NCI-H2171 (cell line): ENCODE data around the gene LSM5.

ENCODE experiments used
- DNase-seq: peaks from one replicate; lab custom pipeline; 2025; lab: John Stamatoyannopoulos, UW

The LSM5 gene

GRCh38 chr7:32490127-32490796 is at the start of gene LSM5:
LSM5 (minus strand) TSS chr7:32490380; CDS start chr7:32490365, 15 bp downstream.
- DNase-seq, result peak; percentile 91

- no peak for DNase-seq
Measured at GRCh38 chr7:32539366-32539765, 49.2 kb upstream of the LSM5 start.

- no peak for DNase-seq
Measured at GRCh38 chr7:32537760-32538159, 47.6 kb upstream of the LSM5 start.

GRCh38 chr7:32536585-32536984 is 46.4 kb upstream of the LSM5 start:
- no peak for DNase-seq

GRCh38 chr7:32536016-32536415 is 45.8 kb upstream of the LSM5 start:
- no peak for DNase-seq

- DNase-seq, result no peak
Measured at GRCh38 chr7:32535162-32535702, 45.1 kb upstream of the LSM5 start.

- no peak for DNase-seq
Measured at GRCh38 chr7:32533276-32534029, 43.3 kb upstream of the LSM5 start.

GRCh38 chr7:32532716-32533115 is 42.5 kb upstream of the LSM5 start:
- DNase-seq, result no peak

GRCh38 chr7:32532086-32532485 is 41.9 kb upstream of the LSM5 start:
- DNase-seq, result no peak

- no peak for DNase-seq
Measured at GRCh38 chr7:32531402-32531801, 41.2 kb upstream of the LSM5 start.

GRCh38 chr7:32525839-32526238 is 35.7 kb upstream of the LSM5 start:
- no peak for DNase-seq

GRCh38 chr7:32524631-32525030 is 34.5 kb upstream of the LSM5 start:
- DNase-seq, result no peak

GRCh38 chr7:32522746-32523530 is 32.8 kb upstream of the LSM5 start:
- DNase-seq, result no peak

- DNase-seq, result no peak
Measured at GRCh38 chr7:32519763-32520162, 29.6 kb upstream of the LSM5 start.

GRCh38 chr7:32518534-32519140 is 28.5 kb upstream of the LSM5 start:
- DNase-seq, result peak; percentile 39

- no peak for DNase-seq
Measured at GRCh38 chr7:32516551-32517100, 26.4 kb upstream of the LSM5 start.

- no peak for DNase-seq
Measured at GRCh38 chr7:32515890-32516550, 25.8 kb upstream of the LSM5 start.

GRCh38 chr7:32513210-32513609 is 23.0 kb upstream of the LSM5 start:
- no peak for DNase-seq

- no peak for DNase-seq
Measured at GRCh38 chr7:32511791-32512190, 21.6 kb upstream of the LSM5 start.

GRCh38 chr7:32507414-32507813 is 17.2 kb upstream of the LSM5 start:
- no peak for DNase-seq
